GM23338 (cell line): ENCODE data around the gene ARHGEF17.

ENCODE experiments used
- CREB1 ChIP-seq: fragments of 250-450 bp; sonication (Bioruptor Pico); IDR thresholded peaks from 2 replicates; pipeline ENCODE4 v1.5.0; 2020; ENCODE audit warnings: low read depth, mild to moderate bottlenecking, moderate library complexity
- CTCF ChIP-seq, 2 experiments: fragments of 200-600 bp in 1 of 2; sonication (generic) in 1 of 2; conservative IDR thresholded peaks; 2 replicates each; pipeline versions ENCODE4 v1.5.1 to v1.6.1; 2016 to 2017; ENCODE audit warnings: antibody characterized with exemption in 2 of 2, low read depth in 2 of 2, mild to moderate bottlenecking in 2 of 2, moderate library complexity in 1 of 2
- ETS1 ChIP-seq: IDR thresholded peaks from 2 replicates; pipeline ENCODE4 v1.6.1; 2016; ENCODE audit warnings: antibody characterized with exemption
- EZH2 ChIP-seq: fragments of 200-600 bp; sonication (generic); IDR thresholded peaks from one replicate; pipeline ENCODE4 v1.8.0; 2017; ENCODE audit warnings: antibody characterized with exemption, mild to moderate bottlenecking, low read depth; ENCODE audit not compliant: unreplicated experiment
- EZH2phosphoT487 ChIP-seq: fragments of 200-600 bp; sonication (generic); IDR thresholded peaks from one replicate; pipeline ENCODE4 v1.8.1; 2018; ENCODE audit warnings: antibody characterized with exemption; ENCODE audit not compliant: unreplicated experiment
- JUNB ChIP-seq: IDR thresholded peaks from one replicate; pipeline ENCODE4 v1.6.1; 2016; ENCODE audit warnings: antibody characterized with exemption; ENCODE audit not compliant: unreplicated experiment
- NANOG ChIP-seq: IDR thresholded peaks from 2 replicates; pipeline ENCODE4 v1.6.1; 2016; ENCODE audit warnings: antibody characterized with exemption, borderline replicate concordance
- POLR2AphosphoS5 ChIP-seq: IDR thresholded peaks from 2 replicates; pipeline ENCODE4 v1.6.1; 2016; ENCODE audit warnings: antibody characterized with exemption, low read depth
- REST ChIP-seq: IDR thresholded peaks from one replicate; pipeline ENCODE4 v1.6.1; 2018; ENCODE audit warnings: antibody characterized with exemption; ENCODE audit not compliant: unreplicated experiment
- ZNF114 ChIP-seq: fragments of 250-450 bp; sonication (Bioruptor Pico); IDR thresholded peaks from 2 replicates; pipeline ENCODE4 v1.5.0; 2020; ENCODE audit warnings: mild to moderate bottlenecking, moderate library complexity
- ZNF331 ChIP-seq: fragments of 250-450 bp; sonication (Bioruptor Pico); IDR thresholded peaks from 2 replicates; pipeline ENCODE4 v1.5.0; 2020; ENCODE audit warnings: low read depth, mild to moderate bottlenecking, moderate library complexity

- TF ChIP-seq CTCF (conservative IDR thresholded peaks at IDR 0.05; ENCODE audit: low read depth in 2 of 2) (no peak), EZH2 (no peak), POLR2AphosphoS5 (no peak), EZH2phosphoT487 (no peak), REST (no peak), ZNF331 (no peak), JUNB (no peak), NANOG (no peak), ZNF114 (CRISPR knock-in tag) (no peak), CREB1 (CRISPR knock-in tag) (no peak), ETS1 (no peak)
Measured at GRCh38 chr11:73263640-73264039, 44.4 kb upstream of the ARHGEF17 start.
